Activated T-helper 17 cell treated with anti-CD3 and anti-CD28 coated beads, Interleukin-2, amount 50 U/mL, for 72 hours (primary cell): ENCODE data around the gene KLRD1. TPM values are rescaled to one million over a fixed set of nuclear protein-coding genes. Genes with fewer than 3 reads are reported as not detected.

Source experiments
- ATAC-seq: fragments of 150-1000 bp; cut with Tn5 transposase; replicated peaks from 2 replicates; pipeline ENCODE4 v1.10.0; 2021; ENCODE audit warnings: mild to moderate bottlenecking, moderate library complexity
- H3K27ac Mint-ChIP-seq: one replicate; pipeline ENCODE4 v1.8.0; 2022; ENCODE audit warnings: mixed read lengths
- H3K27me3 Mint-ChIP-seq: one replicate; pipeline ENCODE4 v1.8.0; 2022; ENCODE audit warnings: mixed read lengths
- H3K36me3 Mint-ChIP-seq: one replicate; pipeline ENCODE4 v1.8.0; 2022; ENCODE audit warnings: low read depth, mild to moderate bottlenecking, mixed read lengths
- H3K4me1 Mint-ChIP-seq: one replicate; pipeline ENCODE4 v1.8.0; 2022; ENCODE audit warnings: mixed read lengths
- H3K4me3 Mint-ChIP-seq: one replicate; pipeline ENCODE4 v1.8.0; 2022; ENCODE audit warnings: mild to moderate bottlenecking, mixed read lengths
- H3K9me3 Mint-ChIP-seq: one replicate; pipeline ENCODE4 v1.8.0; 2022; ENCODE audit warnings: mixed read lengths
- total RNA-seq, 2 donors: library from RNA; stranded (reverse); gene quantifications; one replicate each; pipeline ENCODE4 v1.2.3, GENCODE V29; 2022

Gene KLRD1, protein sequence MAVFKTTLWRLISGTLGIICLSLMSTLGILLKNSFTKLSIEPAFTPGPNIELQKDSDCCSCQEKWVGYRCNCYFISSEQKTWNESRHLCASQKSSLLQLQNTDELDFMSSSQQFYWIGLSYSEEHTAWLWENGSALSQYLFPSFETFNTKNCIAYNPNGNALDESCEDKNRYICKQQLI
- 1 to 10 TPM in 1 of 2 donors, not detected in 1; 1.1 TPM for total RNA-seq

- H3K27ac Mint-ChIP-seq, result no peak within 1 kb of the TSS
- H3K4me3 Mint-ChIP-seq, result no peak within 1 kb of the TSS
- ATAC-seq, result no peak
- peaks cover 6% of the 10 kb centered on the region for H3K4me1 Mint-ChIP-seq
- H3K9me3 Mint-ChIP-seq, result no peaks in the 10 kb centered on the region
- peaks cover 11% of the 10 kb centered on the region for H3K27me3 Mint-ChIP-seq
- no peaks in the 10 kb centered on the region for H3K36me3 Mint-ChIP-seq
Measured at GRCh38 chr12:10307630-10308029, at the start of gene KLRD1. TSS of gene KLRD1 (plus strand) at chr12:10307870. CDS start at chr12:10308078, 208 bp downstream.

DNA sequence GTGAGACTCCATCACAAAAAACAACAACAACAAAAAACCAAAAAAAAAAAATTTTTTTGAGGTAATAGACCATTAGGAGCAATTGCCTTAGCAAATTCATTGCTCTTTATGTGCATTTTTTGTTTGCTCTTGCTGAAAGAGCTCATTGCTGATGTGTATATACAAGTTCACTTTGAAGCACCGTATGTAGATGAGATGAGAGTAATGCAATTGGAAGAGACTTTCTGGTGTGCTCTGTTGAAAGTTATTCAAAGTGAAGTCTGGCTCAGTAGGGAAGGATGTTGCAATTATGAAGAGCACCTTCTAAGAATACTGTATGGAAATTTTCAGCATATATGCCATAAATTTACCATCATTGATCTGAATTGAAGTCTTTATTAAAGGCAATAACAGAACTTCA, 46.7 kb upstream of the KLRD1 start:
- Mint-ChIP-seq H3K4me1 (no peaks in the 10 kb centered on the region), H3K9me3 (no peaks in the 10 kb centered on the region), H3K27ac (no peak overlapping the region), H3K27me3 (peaks cover 15% of the 10 kb centered on the region), H3K36me3 (no peaks in the 10 kb centered on the region), H3K4me3 (no peak overlapping the region)
- ATAC-seq, result no peak

- no peak overlapping the region for H3K4me3 Mint-ChIP-seq
- H3K9me3 Mint-ChIP-seq, result no peaks in the 10 kb centered on the region
- no peaks in the 10 kb centered on the region for H3K4me1 Mint-ChIP-seq
- no peaks in the 10 kb centered on the region for H3K36me3 Mint-ChIP-seq
- no peak for ATAC-seq
- no peak overlapping the region for H3K27ac Mint-ChIP-seq
- H3K27me3 Mint-ChIP-seq, result peaks cover 3% of the 10 kb centered on the region
Measured at GRCh38 chr12:10268037-10268436, 39.6 kb upstream of the KLRD1 start.

- Mint-ChIP-seq H3K4me1 (no peaks in the 10 kb centered on the region), H3K4me3 (no peak overlapping the region), H3K27me3 (peaks cover 7% of the 10 kb centered on the region), H3K9me3 (no peaks in the 10 kb centered on the region), H3K36me3 (no peaks in the 10 kb centered on the region), H3K27ac (no peak overlapping the region)
- no peak for ATAC-seq
Measured at GRCh38 chr12:10272467-10272866, 35.2 kb upstream of the KLRD1 start.

DNA sequence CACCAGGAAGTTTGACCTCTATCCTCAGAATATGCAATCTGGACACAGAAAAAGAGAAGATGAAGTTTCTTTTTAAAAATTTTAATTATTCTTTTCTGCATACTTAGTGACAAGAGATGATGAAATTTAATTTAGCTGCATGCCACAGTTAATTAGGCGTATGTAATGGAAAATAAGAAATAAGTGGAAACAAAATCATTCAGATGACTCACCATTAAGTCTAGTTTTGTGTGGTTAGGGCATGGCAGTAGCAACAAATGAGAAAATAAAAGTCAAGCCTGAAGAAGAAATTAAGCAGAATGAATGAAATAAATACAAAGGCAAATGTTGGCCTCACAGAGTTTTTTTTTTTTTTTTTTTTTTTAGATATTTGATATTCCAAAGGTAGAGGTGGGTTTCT, 30.9 kb upstream of the KLRD1 start:
- no peaks in the 10 kb centered on the region for H3K36me3 Mint-ChIP-seq
- H3K9me3 Mint-ChIP-seq, result no peaks in the 10 kb centered on the region
- H3K4me1 Mint-ChIP-seq, result no peaks in the 10 kb centered on the region
- no peak overlapping the region for H3K4me3 Mint-ChIP-seq
- H3K27ac Mint-ChIP-seq, result no peak overlapping the region
- no peak for ATAC-seq
- H3K27me3 Mint-ChIP-seq, result peaks cover 28% of the 10 kb centered on the region

GRCh38 chr12:10278104-10278503, 29.6 kb upstream of the KLRD1 start:
- H3K27me3 Mint-ChIP-seq, result peaks cover 33% of the 10 kb centered on the region
- H3K9me3 Mint-ChIP-seq, result no peaks in the 10 kb centered on the region
- H3K27ac Mint-ChIP-seq, result no peak overlapping the region
- no peak for ATAC-seq
- H3K4me3 Mint-ChIP-seq, result no peak overlapping the region
- no peaks in the 10 kb centered on the region for H3K4me1 Mint-ChIP-seq
- H3K36me3 Mint-ChIP-seq, result no peaks in the 10 kb centered on the region

DNA sequence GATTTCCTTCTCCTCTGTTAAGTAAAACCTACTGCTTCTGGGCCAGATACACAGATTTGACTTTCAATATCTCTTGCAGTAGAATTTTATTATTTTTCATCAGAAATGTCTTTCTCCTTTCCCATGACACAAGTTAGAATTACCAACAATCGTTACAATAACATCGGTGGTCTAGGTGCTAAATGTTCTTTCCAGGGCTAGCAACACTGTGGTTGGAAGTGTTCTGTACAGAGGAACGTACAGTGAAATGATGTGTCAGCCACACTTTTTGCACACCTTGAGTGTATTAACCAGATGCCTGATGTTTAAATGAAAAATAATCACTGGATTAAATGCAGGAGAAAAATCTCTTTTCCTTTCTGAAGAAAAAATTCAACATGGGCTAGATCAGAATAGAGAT, 27.7 kb upstream of the KLRD1 start:
- Mint-ChIP-seq H3K4me3 (no peak overlapping the region), H3K36me3 (no peaks in the 10 kb centered on the region), H3K27ac (no peak overlapping the region), H3K9me3 (no peaks in the 10 kb centered on the region), H3K4me1 (no peaks in the 10 kb centered on the region), H3K27me3 (peaks cover 36% of the 10 kb centered on the region)
- ATAC-seq, result no peak

DNA sequence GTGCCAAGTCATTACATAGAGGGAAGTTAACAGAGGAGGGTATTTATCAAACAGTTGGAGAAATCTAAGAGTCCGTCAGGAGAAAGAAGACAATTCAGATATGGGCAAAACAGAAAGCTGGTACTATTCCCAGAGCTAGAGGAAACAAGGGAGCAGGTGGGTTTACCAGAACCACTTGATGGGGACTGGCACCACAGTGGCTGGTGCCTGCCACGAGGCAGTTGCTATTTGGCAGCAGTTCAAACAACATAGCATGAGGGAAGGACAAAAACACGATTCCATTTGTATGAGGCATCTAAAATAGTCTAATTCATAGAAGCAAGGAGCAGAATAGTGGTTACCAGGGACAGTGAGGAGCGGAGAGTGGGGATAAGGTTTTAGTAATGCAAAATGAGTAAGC, 24.6 kb upstream of the KLRD1 start:
- Mint-ChIP-seq H3K9me3 (no peaks in the 10 kb centered on the region), H3K36me3 (no peaks in the 10 kb centered on the region), H3K4me3 (no peak overlapping the region), H3K27me3 (peaks cover 38% of the 10 kb centered on the region), H3K27ac (no peak overlapping the region), H3K4me1 (no peaks in the 10 kb centered on the region)
- ATAC-seq, result no peak

- Mint-ChIP-seq H3K4me3 (no peak overlapping the region), H3K27ac (no peak overlapping the region), H3K27me3 (peaks cover 22% of the 10 kb centered on the region), H3K9me3 (no peaks in the 10 kb centered on the region), H3K36me3 (no peaks in the 10 kb centered on the region), H3K4me1 (no peaks in the 10 kb centered on the region)
- peak; percentile 76 for ATAC-seq
Measured at GRCh38 chr12:10285919-10286318, 21.8 kb upstream of the KLRD1 start.

DNA sequence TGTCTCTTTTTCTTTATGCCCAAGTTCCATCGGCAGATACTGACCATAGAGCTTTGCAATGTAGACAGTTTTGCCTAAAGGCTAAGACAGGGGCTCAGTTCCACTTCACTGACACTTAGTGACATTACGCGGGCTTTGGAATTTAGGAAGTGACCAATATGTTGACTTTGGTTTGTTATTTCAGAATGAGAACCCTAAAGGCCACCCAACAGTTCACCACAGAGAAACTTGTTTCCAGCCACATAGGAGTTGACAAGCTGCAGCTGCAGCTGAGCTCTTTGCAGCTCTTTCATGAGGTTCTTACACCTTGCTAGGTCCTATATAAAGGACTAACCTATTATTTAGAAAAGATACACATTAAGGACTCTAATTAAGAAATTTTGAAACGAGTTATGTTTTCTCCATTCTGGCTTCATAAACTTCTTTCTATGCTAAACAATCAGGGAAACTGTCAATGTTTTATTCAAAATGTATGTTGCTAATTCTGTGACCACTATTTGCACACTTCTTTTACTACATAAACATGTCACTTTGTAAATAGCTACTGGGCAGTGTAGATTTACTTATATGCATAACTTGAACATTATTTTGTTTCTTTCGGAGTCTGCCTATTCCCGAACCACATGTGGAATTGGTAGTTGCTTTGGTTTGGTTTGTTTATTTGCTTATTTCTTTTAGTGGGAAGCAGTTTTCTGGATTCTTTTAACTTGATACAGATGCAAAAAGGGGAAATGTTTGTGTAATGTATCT, 18.5 kb upstream of the KLRD1 start:
- no peak for ATAC-seq
- Mint-ChIP-seq H3K4me1 (peaks cover 11% of the 10 kb centered on the region), H3K36me3 (no peaks in the 10 kb centered on the region), H3K4me3 (no peak overlapping the region), H3K27me3 (peaks cover 11% of the 10 kb centered on the region), H3K27ac (no peak overlapping the region), H3K9me3 (no peaks in the 10 kb centered on the region)

DNA sequence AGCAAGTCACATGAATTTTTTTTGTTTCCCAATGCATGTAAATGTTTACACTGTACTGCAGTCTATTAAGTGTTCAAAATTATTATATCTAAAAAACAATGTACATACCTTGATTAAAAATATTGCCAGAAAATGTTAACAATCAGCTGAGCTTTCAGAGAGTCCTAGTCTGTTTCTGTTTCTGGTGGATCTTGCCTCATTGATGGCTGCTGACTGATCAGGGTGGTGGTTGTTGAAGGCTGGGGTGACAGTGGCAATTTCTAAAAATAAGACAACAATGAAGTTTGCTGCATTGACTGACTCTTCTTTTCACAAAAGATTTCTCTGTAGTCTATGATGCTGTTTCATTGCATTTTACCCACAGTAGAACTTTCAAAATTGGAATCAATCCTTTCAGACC, 16.6 kb upstream of the KLRD1 start:
- no peak overlapping the region for H3K27ac Mint-ChIP-seq
- H3K9me3 Mint-ChIP-seq, result no peaks in the 10 kb centered on the region
- ATAC-seq, result no peak
- H3K4me1 Mint-ChIP-seq, result peaks cover 11% of the 10 kb centered on the region
- H3K4me3 Mint-ChIP-seq, result no peak overlapping the region
- peaks cover 6% of the 10 kb centered on the region for H3K27me3 Mint-ChIP-seq
- H3K36me3 Mint-ChIP-seq, result no peaks in the 10 kb centered on the region

DNA sequence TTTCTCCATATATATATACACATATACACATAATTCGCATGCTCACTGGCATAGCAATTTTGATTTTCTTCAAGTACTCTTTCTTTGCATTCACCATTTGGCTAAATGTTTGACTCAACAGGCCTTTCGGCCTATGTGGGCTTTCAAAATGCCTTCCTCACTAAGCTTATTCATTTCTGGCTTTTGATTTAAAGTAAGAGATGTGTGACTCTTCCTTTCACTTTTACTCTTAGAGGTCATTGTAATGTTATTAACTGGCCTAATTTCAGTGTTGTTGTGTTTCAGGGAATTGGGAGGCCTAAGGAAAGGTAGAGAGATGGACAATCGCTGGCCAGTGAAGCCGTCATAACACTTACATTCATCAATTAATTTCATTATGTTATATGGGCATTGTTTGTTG, 14.5 kb upstream of the KLRD1 start:
- H3K9me3 Mint-ChIP-seq, result no peaks in the 10 kb centered on the region
- H3K4me3 Mint-ChIP-seq, result peak overlapping the region; percentile 10
- peak; percentile 89 for ATAC-seq
- no peak overlapping the region for H3K27ac Mint-ChIP-seq
- H3K4me1 Mint-ChIP-seq, result peaks cover 11% of the 10 kb centered on the region
- H3K27me3 Mint-ChIP-seq, result peaks cover 9% of the 10 kb centered on the region
- no peaks in the 10 kb centered on the region for H3K36me3 Mint-ChIP-seq

DNA sequence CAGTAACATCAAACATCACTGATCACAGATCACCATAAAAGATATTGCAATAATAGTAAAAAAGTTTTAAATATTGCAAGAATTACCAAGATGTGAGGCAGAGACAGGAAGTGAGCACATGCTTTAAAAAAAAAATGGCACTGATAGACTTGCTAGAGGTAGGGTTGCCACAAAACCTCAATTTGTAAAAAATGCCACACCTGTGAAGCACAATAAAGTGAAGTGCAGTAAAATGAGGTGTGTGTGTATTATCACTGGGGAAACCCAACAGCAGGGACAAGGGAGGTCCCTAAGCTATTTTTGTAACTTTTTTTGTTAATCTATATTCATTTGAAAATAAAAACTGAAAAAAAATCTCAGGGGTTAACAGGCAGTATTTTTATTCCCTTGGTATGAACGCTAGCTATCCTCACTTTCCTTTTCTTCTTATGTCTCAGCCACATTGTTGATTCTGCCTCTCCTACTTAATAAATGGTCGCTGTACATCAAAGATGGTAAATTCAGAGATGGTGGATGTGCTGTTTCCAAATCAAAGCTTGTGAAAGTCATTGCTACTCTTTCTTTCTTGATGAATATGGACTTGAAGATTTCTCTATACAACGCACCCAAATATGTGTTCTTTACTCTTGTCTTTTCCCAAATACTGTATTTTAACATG, 14.0 kb upstream of the KLRD1 start:
- no peak overlapping the region for H3K27ac Mint-ChIP-seq
- H3K9me3 Mint-ChIP-seq, result no peaks in the 10 kb centered on the region
- ATAC-seq, result peak; percentile 70
- peak overlapping the region; percentile 10 for H3K4me3 Mint-ChIP-seq
- H3K36me3 Mint-ChIP-seq, result no peaks in the 10 kb centered on the region
- H3K27me3 Mint-ChIP-seq, result peaks cover 9% of the 10 kb centered on the region
- H3K4me1 Mint-ChIP-seq, result peaks cover 11% of the 10 kb centered on the region

DNA sequence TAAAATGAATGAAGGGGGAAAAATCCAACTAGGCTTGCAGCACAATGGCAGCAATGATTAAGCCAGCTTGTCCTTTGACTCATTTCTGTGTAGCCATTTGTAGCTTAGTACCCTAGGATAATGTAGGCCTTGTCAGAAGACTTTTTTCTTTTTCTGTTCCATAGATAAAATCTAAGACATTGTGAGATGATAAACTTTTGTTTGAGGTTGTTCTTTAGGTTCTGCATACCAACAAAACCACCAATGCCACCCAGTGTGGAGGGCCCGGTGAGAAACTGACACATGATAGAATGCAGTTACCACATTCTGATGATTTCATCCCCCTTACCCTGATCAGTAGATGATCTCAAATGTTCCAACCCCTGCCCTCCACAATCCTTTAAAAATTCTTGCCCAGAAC, 6.6 kb upstream of the KLRD1 start:
- Mint-ChIP-seq H3K4me3 (no peak overlapping the region), H3K36me3 (no peaks in the 10 kb centered on the region), H3K27ac (no peak overlapping the region), H3K4me1 (peaks cover 11% of the 10 kb centered on the region), H3K9me3 (no peaks in the 10 kb centered on the region), H3K27me3 (peaks cover 14% of the 10 kb centered on the region)
- ATAC-seq, result peak; percentile 12

GRCh38 chr12:10304161-10304574, 3.5 kb upstream of the KLRD1 start:
- Mint-ChIP-seq H3K4me1 (peaks cover 11% of the 10 kb centered on the region), H3K9me3 (no peaks in the 10 kb centered on the region)
- peak; percentile 92 for ATAC-seq

More at GRCh38 chr12:10304161-10304574, 3.5 kb upstream of the KLRD1 start:
- Mint-ChIP-seq H3K27ac (peak overlapping the region; percentile 60), H3K4me3 (no peak overlapping the region), H3K36me3 (no peaks in the 10 kb centered on the region), H3K27me3 (peaks cover 16% of the 10 kb centered on the region)
